SU-DHL-6 (cell line): ENCODE data around the gene CD36.

ENCODE experiments used
- H2AFZ ChIP-seq: fragments of 200-600 bp; sonication (generic); 2 replicates; pipeline ENCODE4 v1.6.1; 2014; ENCODE audit warnings: low read depth, mild to moderate bottlenecking, moderate library complexity, mixed read lengths, antibody characterized with exemption, low read length; ENCODE audit not compliant: severe bottlenecking
- H3F3A ChIP-seq: fragments of 200-600 bp; shearing (Covaris generic); 2 replicates; pipeline ENCODE4 v1.6.0; 2016; ENCODE audit warnings: antibody characterized with exemption, mild to moderate bottlenecking; ENCODE audit not compliant: insufficient read depth
- H3K27ac ChIP-seq: fragments of 200-600 bp; sonication (generic); 2 replicates; pipeline ENCODE4 v1.5.1; 2016; ENCODE audit warnings: low read depth, mild to moderate bottlenecking, low read length, moderate library complexity, mixed read lengths
- H3K27me3 ChIP-seq: fragments of 200-600 bp; sonication (generic), shearing (Covaris generic); 2 replicates; pipeline ENCODE4 v1.6.0; 2014; ENCODE audit warnings: mild to moderate bottlenecking, low read length
- H3K36me3 ChIP-seq: fragments of 200-600 bp; sonication (generic); 2 replicates; pipeline ENCODE4 v1.6.1; 2014; ENCODE audit warnings: mild to moderate bottlenecking, low read length, mixed read lengths
- H3K4me2 ChIP-seq: fragments of 300-600, 200-600 bp; shearing (Covaris generic), sonication (generic); 2 replicates; pipeline ENCODE4 v1.6.0; 2014; ENCODE audit warnings: low read length, low read depth, mild to moderate bottlenecking; ENCODE audit not compliant: poor library complexity, severe bottlenecking
- H3K4me3 ChIP-seq: fragments of 200-600 bp; sonication (generic); 2 replicates; pipeline ENCODE4 v1.5.1; 2014; ENCODE audit warnings: antibody characterized with exemption, low read length, mild to moderate bottlenecking, mixed read lengths; ENCODE audit not compliant: insufficient read depth, poor library complexity, severe bottlenecking
- H3K79me2 ChIP-seq: fragments of 200-600 bp; sonication (generic); 2 replicates; pipeline ENCODE4 v1.6.1; 2014; ENCODE audit warnings: mild to moderate bottlenecking, low read length, moderate library complexity; ENCODE audit not compliant: insufficient read depth
- H3K9ac ChIP-seq: fragments of 200-600 bp; sonication (generic); 2 replicates; pipeline ENCODE4 v1.7.0; 2014; ENCODE audit warnings: mild to moderate bottlenecking, low read length
- H3K9me2 ChIP-seq: fragments of 200-600 bp; sonication (generic); replicated peaks from 2 replicates; pipeline ENCODE4 v1.6.1; 2014; ENCODE audit warnings: low read length; ENCODE audit not compliant: insufficient read depth
- H3K9me3 ChIP-seq: fragments of 200-600 bp; sonication (generic); 2 replicates; pipeline ENCODE4 v1.6.1; 2014; ENCODE audit warnings: low read length, mixed read lengths; ENCODE audit not compliant: insufficient read depth
- H4K20me1 ChIP-seq: fragments of 200-600 bp; sonication (generic); 2 replicates; pipeline ENCODE4 v1.6.1; 2014; ENCODE audit warnings: low read depth, mild to moderate bottlenecking, antibody characterized with exemption, low read length, moderate library complexity, mixed read lengths
- CTCF ChIP-seq: fragments of 200-600 bp; sonication (generic); IDR thresholded peaks from one replicate; pipeline ENCODE4 v1.5.1; 2017; ENCODE audit warnings: antibody characterized with exemption, mild to moderate bottlenecking, low read length, moderate library complexity; ENCODE audit not compliant: insufficient read depth, poor library complexity, severe bottlenecking
- EZH2phosphoT487 ChIP-seq: fragments of 200-600 bp; sonication (generic), shearing (Covaris generic); conservative IDR thresholded peaks from 2 replicates; pipeline ENCODE4 v1.6.1; 2018; ENCODE audit warnings: mild to moderate bottlenecking, antibody characterized with exemption, low read length, moderate library complexity, mixed read lengths

The CD36 gene

GRCh38 chr7:80725181-80725611 lies 86.8 kb downstream of the CD36 start:
- no peaks in the 10 kb centered on the region for H3K9me3 ChIP-seq
- no peaks in the 10 kb centered on the region for H3K79me2 ChIP-seq
- no peaks in the 10 kb centered on the region for H3K9me2 ChIP-seq
- no peak overlapping the region for H2AFZ ChIP-seq
- H3K4me3 ChIP-seq: no peak overlapping the region
- no peaks in the 10 kb centered on the region for H3K36me3 ChIP-seq
- H3K27ac ChIP-seq: no peak overlapping the region
- no peaks in the 10 kb centered on the region for H3F3A ChIP-seq
- H3K27me3 ChIP-seq: no peaks in the 10 kb centered on the region
- H4K20me1 ChIP-seq: no peaks in the 10 kb centered on the region
- no peak for TF ChIP-seq EZH2phosphoT487
- no peak for TF ChIP-seq CTCF
- H3K9ac ChIP-seq: no peak overlapping the region
- no peak overlapping the region for H3K4me2 ChIP-seq
